Gastrocnemius medialis (tissue), 4 donors: ENCODE data around the gene ZDHHC14.

Experiments
- CTCF ChIP-seq, 5 experiments: fragments of 450-650 bp in 3 of 5; fragments of 200-600 bp in 2 of 5; sonication (generic) in 2 of 5; IDR thresholded peaks in 4 of 5; conservative IDR thresholded peaks in 1 of 5; 1 replicate in 4 of 5; 2 replicates in 1 of 5; pipeline ENCODE4 v1.5.1; 2016 to 2019; ENCODE audit warnings: antibody characterized with exemption in 5 of 5, mild to moderate bottlenecking in 3 of 5, moderate library complexity in 3 of 5
- POLR2A ChIP-seq, 2 donors: fragments of 450-650 bp; IDR thresholded peaks; one replicate each; pipeline ENCODE4 v1.6.1; 2017; ENCODE audit warnings: antibody characterized with exemption in 2 of 2, mild to moderate bottlenecking in 2 of 2, moderate library complexity in 2 of 2

- TF ChIP-seq CTCF (IDR thresholded peaks at IDR 0.05 in 4 of 5, conservative IDR thresholded peaks at IDR 0.05 in 1 of 5) (no peak), POLR2A (IDR thresholded peaks at IDR 0.05) (no peak)
Observed at GRCh38 chr6:157517601-157518359, 136.8 kb downstream of the ZDHHC14 start.
